ENCODE data around the gene IL33. TPM values are rescaled to one million over a fixed set of nuclear protein-coding genes. Genes with fewer than 3 reads are reported as not detected.

Gene IL33
- total and polyA plus RNA-seq, 2 experiments from 2014 or later, result not detected

DNA sequence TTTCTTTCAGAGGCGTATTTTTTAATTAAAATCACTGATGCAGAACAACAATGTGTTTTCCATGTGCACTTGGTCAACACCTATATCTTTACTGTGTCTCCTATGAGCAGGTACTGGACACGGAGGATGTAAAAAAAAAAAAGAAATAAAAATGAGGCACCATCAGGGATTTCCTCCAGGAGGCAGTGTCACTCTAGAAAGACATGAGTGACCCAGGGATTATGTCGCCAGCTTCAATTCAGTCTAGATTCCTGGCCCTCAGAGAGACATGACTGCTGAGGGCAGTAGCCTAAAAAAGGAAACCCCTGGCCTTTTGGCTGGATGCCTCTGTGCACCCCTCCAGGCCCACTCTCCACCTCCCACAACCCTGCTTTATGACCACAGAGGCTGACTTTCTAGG is 18.3 kb upstream of the IL33 start:
- H3K79me2 ChIP-seq (replicated peaks; ENCODE audit: insufficient read depth), result no peaks in the 10 kb centered on the region
- 0 out of 2 replicates have a peak overlapping the region, but pooled peaks have one; percentile 70 for H2AFZ ChIP-seq
- Mint-ChIP-seq H3K4me3 (no peak overlapping the region), H3K27ac (no peak overlapping the region), H3K27me3 (ENCODE audit: insufficient read depth, low read depth, poor library complexity) (no peaks in the 10 kb centered on the region), H3K4me1 (peaks cover 3% of the 10 kb centered on the region; the same call in 2 of the 3 replicates), H3K9me3 (no peaks in the 10 kb centered on the region), H3K36me3 (ENCODE audit: low read depth) (no peaks in the 10 kb centered on the region)
- H3K27me3 ChIP-seq (ENCODE audit: insufficient read depth), result no peaks in the 10 kb centered on the region
- H3K4me2 ChIP-seq, result no peak overlapping the region
- peaks cover 4% of the 10 kb centered on the region for H3K4me1 ChIP-seq (ENCODE audit: insufficient read depth)
- no peaks in the 10 kb centered on the region for H3K36me3 ChIP-seq (ENCODE audit: insufficient read depth)
- TF ChIP-seq ZNF114 (CRISPR knock-in tag; IDR thresholded peaks at IDR 0.05), result no peak
- TF ChIP-seq, protein P1, sequence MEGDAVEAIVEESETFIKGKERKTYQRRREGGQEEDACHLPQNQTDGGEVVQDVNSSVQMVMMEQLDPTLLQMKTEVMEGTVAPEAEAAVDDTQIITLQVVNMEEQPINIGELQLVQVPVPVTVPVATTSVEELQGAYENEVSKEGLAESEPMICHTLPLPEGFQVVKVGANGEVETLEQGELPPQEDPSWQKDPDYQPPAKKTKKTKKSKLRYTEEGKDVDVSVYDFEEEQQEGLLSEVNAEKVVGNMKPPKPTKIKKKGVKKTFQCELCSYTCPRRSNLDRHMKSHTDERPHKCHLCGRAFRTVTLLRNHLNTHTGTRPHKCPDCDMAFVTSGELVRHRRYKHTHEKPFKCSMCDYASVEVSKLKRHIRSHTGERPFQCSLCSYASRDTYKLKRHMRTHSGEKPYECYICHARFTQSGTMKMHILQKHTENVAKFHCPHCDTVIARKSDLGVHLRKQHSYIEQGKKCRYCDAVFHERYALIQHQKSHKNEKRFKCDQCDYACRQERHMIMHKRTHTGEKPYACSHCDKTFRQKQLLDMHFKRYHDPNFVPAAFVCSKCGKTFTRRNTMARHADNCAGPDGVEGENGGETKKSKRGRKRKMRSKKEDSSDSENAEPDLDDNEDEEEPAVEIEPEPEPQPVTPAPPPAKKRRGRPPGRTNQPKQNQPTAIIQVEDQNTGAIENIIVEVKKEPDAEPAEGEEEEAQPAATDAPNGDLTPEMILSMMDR (conservative IDR thresholded peaks at IDR 0.05; ENCODE audit: low read depth in 2 of 2), result peak; percentile 66 to 72
- ATAC-seq (peak; percentile 86), DNase-seq (ENCODE audit: low spot score) (peak; percentile 75)
- H3F3A ChIP-seq (replicated peaks; ENCODE audit: low read depth), result no peaks in the 10 kb centered on the region
- H3K4me3 ChIP-seq, result no peak overlapping the region
- no peak overlapping the region for H3K27ac ChIP-seq (ENCODE audit: low read depth)
- no peaks in the 10 kb centered on the region; the same call in 1 of the 2 replicates for H3K9me2 ChIP-seq (ENCODE audit: insufficient read depth)
- no peaks in the 10 kb centered on the region for H4K20me1 ChIP-seq (replicated peaks; ENCODE audit: insufficient read depth)

DNA sequence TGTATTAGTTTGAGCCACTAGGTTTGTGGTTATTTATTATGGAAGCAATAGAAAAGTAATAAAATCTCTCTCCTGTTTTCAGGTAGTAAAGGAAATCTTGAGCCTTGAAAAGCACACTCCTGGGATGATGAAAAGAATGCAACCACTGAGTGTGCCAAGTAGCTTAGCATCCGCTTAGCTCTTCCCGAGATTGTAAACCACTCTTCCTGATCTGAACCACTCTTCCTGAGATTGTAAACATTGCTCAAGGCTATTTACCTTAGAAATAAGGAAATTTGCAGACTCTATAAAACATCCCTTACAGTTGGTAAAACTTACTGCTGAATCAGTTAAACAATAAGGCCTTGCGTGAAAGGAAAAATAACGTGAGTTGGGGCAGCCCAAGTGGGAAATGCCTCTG is 17.4 kb upstream of the IL33 start:
- Mint-ChIP-seq H3K9me3 (no peaks in the 10 kb centered on the region), H3K4me3 (no peak overlapping the region), H3K27me3 (ENCODE audit: insufficient read depth, low read depth, poor library complexity) (no peaks in the 10 kb centered on the region), H3K4me1 (peaks cover 3% of the 10 kb centered on the region; the same call in 2 of the 3 replicates), H3K36me3 (ENCODE audit: low read depth) (no peaks in the 10 kb centered on the region), H3K27ac (no peak overlapping the region)
- H3K36me3 ChIP-seq (ENCODE audit: insufficient read depth), result no peaks in the 10 kb centered on the region
- H4K20me1 ChIP-seq (replicated peaks; ENCODE audit: insufficient read depth), result no peaks in the 10 kb centered on the region
- no peak overlapping the region for H3K4me3 ChIP-seq
- no peak for ATAC-seq
- H2AFZ ChIP-seq, result peak overlapping the region; percentile 70; the same call in 1 of the 2 replicates
- H3K27me3 ChIP-seq (ENCODE audit: insufficient read depth), result no peaks in the 10 kb centered on the region
- no peaks in the 10 kb centered on the region; the same call in 1 of the 2 replicates for H3K9me2 ChIP-seq (ENCODE audit: insufficient read depth)
- H3K4me2 ChIP-seq, result no peak overlapping the region
- no peaks in the 10 kb centered on the region for H3K79me2 ChIP-seq (replicated peaks; ENCODE audit: insufficient read depth)
- H3K27ac ChIP-seq (ENCODE audit: low read depth), result no peak overlapping the region
- DNase-seq (ENCODE audit: low spot score), result no peak
- H3F3A ChIP-seq (replicated peaks; ENCODE audit: low read depth), result no peaks in the 10 kb centered on the region
- H3K4me1 ChIP-seq (ENCODE audit: insufficient read depth), result peaks cover 4% of the 10 kb centered on the region
- no peak for TF ChIP-seq ZNF331 (CRISPR knock-in tag; IDR thresholded peaks at IDR 0.05; ENCODE audit: low read depth)
- TF ChIP-seq, protein P1 (conservative IDR thresholded peaks at IDR 0.05; ENCODE audit: low read depth in 2 of 2), result no peak
- no peak for TF ChIP-seq EZH2 (IDR thresholded peaks at IDR 0.05; ENCODE audit: low read depth, unreplicated experiment)
- TF ChIP-seq POLR2AphosphoS5 (IDR thresholded peaks at IDR 0.05; ENCODE audit: low read depth), result no peak
- TF ChIP-seq NANOG (IDR thresholded peaks at IDR 0.05; ENCODE audit: borderline replicate concordance), result no peak
- TF ChIP-seq, protein P2, sequence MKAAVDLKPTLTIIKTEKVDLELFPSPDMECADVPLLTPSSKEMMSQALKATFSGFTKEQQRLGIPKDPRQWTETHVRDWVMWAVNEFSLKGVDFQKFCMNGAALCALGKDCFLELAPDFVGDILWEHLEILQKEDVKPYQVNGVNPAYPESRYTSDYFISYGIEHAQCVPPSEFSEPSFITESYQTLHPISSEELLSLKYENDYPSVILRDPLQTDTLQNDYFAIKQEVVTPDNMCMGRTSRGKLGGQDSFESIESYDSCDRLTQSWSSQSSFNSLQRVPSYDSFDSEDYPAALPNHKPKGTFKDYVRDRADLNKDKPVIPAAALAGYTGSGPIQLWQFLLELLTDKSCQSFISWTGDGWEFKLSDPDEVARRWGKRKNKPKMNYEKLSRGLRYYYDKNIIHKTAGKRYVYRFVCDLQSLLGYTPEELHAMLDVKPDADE (IDR thresholded peaks at IDR 0.05), result no peak
- TF ChIP-seq, protein P3, sequence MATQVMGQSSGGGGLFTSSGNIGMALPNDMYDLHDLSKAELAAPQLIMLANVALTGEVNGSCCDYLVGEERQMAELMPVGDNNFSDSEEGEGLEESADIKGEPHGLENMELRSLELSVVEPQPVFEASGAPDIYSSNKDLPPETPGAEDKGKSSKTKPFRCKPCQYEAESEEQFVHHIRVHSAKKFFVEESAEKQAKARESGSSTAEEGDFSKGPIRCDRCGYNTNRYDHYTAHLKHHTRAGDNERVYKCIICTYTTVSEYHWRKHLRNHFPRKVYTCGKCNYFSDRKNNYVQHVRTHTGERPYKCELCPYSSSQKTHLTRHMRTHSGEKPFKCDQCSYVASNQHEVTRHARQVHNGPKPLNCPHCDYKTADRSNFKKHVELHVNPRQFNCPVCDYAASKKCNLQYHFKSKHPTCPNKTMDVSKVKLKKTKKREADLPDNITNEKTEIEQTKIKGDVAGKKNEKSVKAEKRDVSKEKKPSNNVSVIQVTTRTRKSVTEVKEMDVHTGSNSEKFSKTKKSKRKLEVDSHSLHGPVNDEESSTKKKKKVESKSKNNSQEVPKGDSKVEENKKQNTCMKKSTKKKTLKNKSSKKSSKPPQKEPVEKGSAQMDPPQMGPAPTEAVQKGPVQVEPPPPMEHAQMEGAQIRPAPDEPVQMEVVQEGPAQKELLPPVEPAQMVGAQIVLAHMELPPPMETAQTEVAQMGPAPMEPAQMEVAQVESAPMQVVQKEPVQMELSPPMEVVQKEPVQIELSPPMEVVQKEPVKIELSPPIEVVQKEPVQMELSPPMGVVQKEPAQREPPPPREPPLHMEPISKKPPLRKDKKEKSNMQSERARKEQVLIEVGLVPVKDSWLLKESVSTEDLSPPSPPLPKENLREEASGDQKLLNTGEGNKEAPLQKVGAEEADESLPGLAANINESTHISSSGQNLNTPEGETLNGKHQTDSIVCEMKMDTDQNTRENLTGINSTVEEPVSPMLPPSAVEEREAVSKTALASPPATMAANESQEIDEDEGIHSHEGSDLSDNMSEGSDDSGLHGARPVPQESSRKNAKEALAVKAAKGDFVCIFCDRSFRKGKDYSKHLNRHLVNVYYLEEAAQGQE (IDR thresholded peaks at IDR 0.05; ENCODE audit: unreplicated experiment), result no peak
- TF ChIP-seq JUNB (IDR thresholded peaks at IDR 0.05; ENCODE audit: unreplicated experiment), result no peak
- no peak for TF ChIP-seq CREB1 (CRISPR knock-in tag; IDR thresholded peaks at IDR 0.05; ENCODE audit: low read depth)
- TF ChIP-seq ZNF114 (CRISPR knock-in tag; IDR thresholded peaks at IDR 0.05), result no peak
- no peak for TF ChIP-seq STAT1 (IDR thresholded peaks at IDR 0.05; ENCODE audit: unreplicated experiment)
- no peak for TF ChIP-seq EZH2phosphoT487 (IDR thresholded peaks at IDR 0.05; ENCODE audit: unreplicated experiment)

Data from GM23338 (cell line).